GM23338 (cell line): ENCODE results near the gene NSUN7. TPM values are rescaled to one million over a fixed set of nuclear protein-coding genes. Genes with fewer than 3 reads are reported as not detected.

Source experiments
- ATAC-seq: fragments of 200-7000 bp; cut with Tn5 transposase; 3 replicates; pipeline ENCODE4 v1.9.1; 2020
- DNase-seq: peaks from one replicate; pipeline ENCODE4 v3.0.0-alpha.2; 2015; ENCODE audit warnings: low spot score
- H2AFZ ChIP-seq: fragments of 200-600 bp; sonication (generic); 2 replicates; pipeline ENCODE4 v1.8.0; 2016; ENCODE audit warnings: antibody characterized with exemption, mild to moderate bottlenecking, moderate library complexity
- H3F3A ChIP-seq: fragments of 200-600 bp; sonication (generic); replicated peaks from 2 replicates; pipeline ENCODE4 v1.8.0; 2017; ENCODE audit warnings: antibody characterized with exemption, mixed run types, low read depth
- H3K27ac ChIP-seq: fragments of 200-600 bp; sonication (generic); 2 replicates; pipeline ENCODE4 v1.6.1; 2016; ENCODE audit warnings: low read depth
- H3K27me3 ChIP-seq: fragments of 200-600 bp; sonication (generic); 2 replicates; pipeline ENCODE4 v1.8.0; 2016; ENCODE audit warnings: mild to moderate bottlenecking, mixed run types, moderate library complexity; ENCODE audit not compliant: insufficient read depth
- H3K36me3 ChIP-seq: fragments of 200-600 bp; sonication (generic); 2 replicates; pipeline ENCODE4 v1.8.0; 2016; ENCODE audit warnings: mild to moderate bottlenecking; ENCODE audit not compliant: insufficient read depth
- H3K4me1 ChIP-seq: fragments of 200-600 bp; sonication (generic); 2 replicates; pipeline ENCODE4 v1.8.0; 2016; ENCODE audit warnings: mild to moderate bottlenecking, moderate library complexity; ENCODE audit not compliant: insufficient read depth
- H3K4me2 ChIP-seq: fragments of 200-600 bp; sonication (generic); 2 replicates; pipeline ENCODE4 v1.7.1; 2017; ENCODE audit warnings: mixed run types
- H3K4me3 ChIP-seq: fragments of 200-600 bp; sonication (generic); 2 replicates; pipeline ENCODE4 v1.6.1; 2016; ENCODE audit warnings: mixed run types
- H3K79me2 ChIP-seq: fragments of 200-600 bp; sonication (generic); replicated peaks from 2 replicates; pipeline ENCODE4 v1.8.0; 2017; ENCODE audit warnings: mild to moderate bottlenecking; ENCODE audit not compliant: insufficient read depth
- H3K9me2 ChIP-seq: fragments of 200-600 bp; sonication (generic); 2 replicates; pipeline ENCODE4 v1.8.0; 2017; ENCODE audit not compliant: insufficient read depth
- H4K20me1 ChIP-seq: fragments of 200-600 bp; sonication (generic); replicated peaks from 2 replicates; pipeline ENCODE4 v1.8.0; 2017; ENCODE audit warnings: mild to moderate bottlenecking; ENCODE audit not compliant: insufficient read depth
- H3K27ac Mint-ChIP-seq: 2 replicates; pipeline ENCODE4 v1.8.0; 2020; ENCODE audit warnings: inconsistent platforms, mild to moderate bottlenecking, moderate library complexity, mixed read lengths
- H3K27me3 Mint-ChIP-seq: 3 replicates; pipeline ENCODE4 v1.8.0; 2022; ENCODE audit warnings: low read depth, mild to moderate bottlenecking, moderate library complexity, mixed read lengths, inconsistent platforms; ENCODE audit not compliant: insufficient read depth, poor library complexity
- H3K36me3 Mint-ChIP-seq: 3 replicates; pipeline ENCODE4 v1.8.0; 2021; ENCODE audit warnings: low read depth, mild to moderate bottlenecking, inconsistent platforms, moderate library complexity, mixed read lengths
- H3K4me1 Mint-ChIP-seq: 3 replicates; pipeline ENCODE4 v1.8.0; 2020; ENCODE audit warnings: mild to moderate bottlenecking, inconsistent platforms, mixed read lengths
- H3K4me3 Mint-ChIP-seq: 3 replicates; pipeline ENCODE4 v1.8.0; 2021; ENCODE audit warnings: moderate library complexity, mild to moderate bottlenecking, inconsistent platforms, mixed read lengths
- H3K9me3 Mint-ChIP-seq: 3 replicates; pipeline ENCODE4 v1.8.0; 2020; ENCODE audit warnings: moderate library complexity, mild to moderate bottlenecking, inconsistent platforms, mixed read lengths
- CREB1 ChIP-seq: fragments of 250-450 bp; sonication (Bioruptor Pico); IDR thresholded peaks from 2 replicates; pipeline ENCODE4 v1.5.0; 2020; ENCODE audit warnings: low read depth, mild to moderate bottlenecking, moderate library complexity
- CTCF ChIP-seq, 2 experiments: fragments of 200-600 bp in 1 of 2; sonication (generic) in 1 of 2; conservative IDR thresholded peaks; 2 replicates each; pipeline versions ENCODE4 v1.5.1 to v1.6.1; 2016 to 2017; ENCODE audit warnings: antibody characterized with exemption in 2 of 2, low read depth in 2 of 2, mild to moderate bottlenecking in 2 of 2, moderate library complexity in 1 of 2
- REST ChIP-seq: IDR thresholded peaks from one replicate; pipeline ENCODE4 v1.6.1; 2018; ENCODE audit warnings: antibody characterized with exemption; ENCODE audit not compliant: unreplicated experiment
- ZNF462 ChIP-seq: fragments of 250-450 bp; sonication (Bioruptor Pico); IDR thresholded peaks from 2 replicates; pipeline ENCODE4 v1.5.0; 2020; ENCODE audit warnings: mild to moderate bottlenecking, moderate library complexity
- polyA plus RNA-seq: library from polyadenylated mRNA; unstranded; fragments of >200 nt; fragmentation: Nextera tagmentation; extraction: Ambion mirVana; gene quantifications from 2 replicates; pipeline ENCODE4 v1.2.1, GENCODE V29; 2016
- total RNA-seq: library from RNA; depleted of rRNA; stranded (reverse); fragments of >200 nt; shearing (Covaris generic); gene quantifications from 2 replicates; pipeline ENCODE4 v1.2.3, GENCODE V29; 2014

Gene NSUN7
- total and polyA plus RNA-seq, 2 experiments from 2014 or later = 28.8 to 29.0 TPM

- TF ChIP-seq ZNF462 (no peak), CREB1 (no peak), REST (no peak)
Measured at GRCh38 chr4:40800064-40800463, 50.3 kb downstream of the NSUN7 start (continued).

GRCh38 chr4:40804598-40804997 is 54.8 kb downstream of the NSUN7 start:
- Histone ChIP-seq H3K36me3 (no peaks in the 10 kb centered on the region), H3K27ac (no peak overlapping the region), H3K9me2 (no peaks in the 10 kb centered on the region), H3K4me3 (no peak overlapping the region), H3K79me2 (no peaks in the 10 kb centered on the region), H3K27me3 (no peaks in the 10 kb centered on the region), H2AFZ (no peak overlapping the region), H3K4me2 (no peak overlapping the region), H3F3A (peaks cover 6% of the 10 kb centered on the region; the same call in 1 of the 2 replicates), H4K20me1 (no peaks in the 10 kb centered on the region), H3K4me1 (no peaks in the 10 kb centered on the region)
- DNase-seq (no peak), ATAC-seq (no peak)
- Mint-ChIP-seq H3K27ac (no peak overlapping the region), H3K4me1 (peaks cover 4% of the 10 kb centered on the region), H3K27me3 (peaks cover 2% of the 10 kb centered on the region), H3K36me3 (no peaks in the 10 kb centered on the region), H3K9me3 (no peaks in the 10 kb centered on the region), H3K4me3 (no peak overlapping the region)
- TF ChIP-seq REST = no peak
- TF ChIP-seq CTCF (conservative IDR thresholded peaks at IDR 0.05; ENCODE audit: low read depth in 2 of 2) = 0 out of 4 replicates have a peak, but pooled peaks of 1 of the 2 experiments have one; percentile 4
